ENCODE results near the gene RNLS. TPM values are rescaled to one million over a fixed set of nuclear protein-coding genes. Genes with fewer than 3 reads are reported as not detected.

The RNLS gene
- total RNA-seq, 1 donor from 2014 or later = 4.4 TPM

DNA sequence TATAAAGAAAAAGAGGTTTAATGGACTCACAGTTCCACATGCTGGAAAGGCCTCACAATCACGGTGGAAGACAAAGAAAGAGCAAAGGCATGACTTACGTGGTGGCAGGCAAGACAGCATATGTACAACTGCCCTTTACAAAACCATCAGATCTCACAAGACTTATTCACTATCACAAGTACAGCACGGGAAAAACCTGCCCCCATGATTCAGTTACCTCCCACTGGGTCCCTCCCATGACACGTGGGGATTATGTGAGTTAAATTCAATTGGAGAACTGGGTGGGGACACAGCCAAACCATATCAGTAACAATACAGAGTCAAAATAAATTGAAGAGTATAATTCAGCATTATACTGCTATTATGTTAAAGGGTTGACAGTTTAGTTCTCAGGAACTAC lies 37.8 kb downstream of the RNLS start:
- Mint-ChIP-seq H3K9me3 (ENCODE audit: unreplicated experiment) (peaks cover 2% of the 10 kb centered on the region), H3K36me3 (ENCODE audit: unreplicated experiment) (no peaks in the 10 kb centered on the region), H3K4me1 (ENCODE audit: low read depth, unreplicated experiment) (no peaks in the 10 kb centered on the region), H3K4me3 (ENCODE audit: unreplicated experiment) (no peak overlapping the region), H3K27ac (ENCODE audit: unreplicated experiment) (no peak overlapping the region), H3K27me3 (ENCODE audit: unreplicated experiment) (peaks cover 1% of the 10 kb centered on the region)
- TF ChIP-seq CTCF (IDR thresholded peaks at IDR 0.05; ENCODE audit: partially characterized antibody, unreplicated experiment) = no peak
- no peak for DNase-seq

DNA sequence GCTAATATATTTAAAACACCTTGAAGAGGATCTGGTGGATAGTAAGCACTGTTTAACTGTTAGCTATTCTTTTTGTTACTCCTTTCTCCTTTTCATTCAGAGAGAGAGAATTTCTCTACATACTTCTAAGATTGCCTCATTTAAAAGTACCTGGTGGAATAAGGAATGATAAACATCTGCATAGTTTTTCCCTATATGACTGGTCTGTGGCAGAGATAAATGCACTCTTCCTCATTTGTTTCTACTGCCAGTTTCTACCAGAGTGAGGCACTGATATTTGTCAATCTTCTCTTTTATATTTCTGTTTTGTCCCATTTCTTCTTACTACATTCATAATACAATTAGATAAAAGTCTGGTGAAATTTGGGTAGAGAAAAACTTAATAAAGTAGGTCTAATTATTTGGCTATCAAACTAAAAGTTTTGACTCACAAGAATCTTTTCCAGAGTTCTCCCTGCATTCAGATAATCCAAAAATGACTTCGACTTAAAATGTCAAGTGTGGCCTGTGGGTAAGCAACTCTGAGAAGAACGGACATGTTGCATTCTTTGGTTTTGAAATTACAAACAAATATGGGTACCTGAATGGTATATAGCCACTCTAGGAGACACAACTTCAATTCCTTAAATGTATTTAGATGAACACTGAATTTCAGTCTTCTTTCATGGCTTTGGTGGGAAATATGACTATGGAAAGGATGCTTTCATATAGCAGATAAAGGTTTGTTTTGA lies 38.8 kb downstream of the RNLS start:
- peaks cover 2% of the 10 kb centered on the region for H3K9me3 Mint-ChIP-seq (ENCODE audit: unreplicated experiment)
- H3K4me3 Mint-ChIP-seq (ENCODE audit: unreplicated experiment) = no peak overlapping the region
- no peak for TF ChIP-seq CTCF (IDR thresholded peaks at IDR 0.05; ENCODE audit: partially characterized antibody, unreplicated experiment)
- no peak for DNase-seq
- no peaks in the 10 kb centered on the region for H3K36me3 Mint-ChIP-seq (ENCODE audit: unreplicated experiment)
- no peaks in the 10 kb centered on the region for H3K4me1 Mint-ChIP-seq (ENCODE audit: low read depth, unreplicated experiment)
- peaks cover 1% of the 10 kb centered on the region for H3K27me3 Mint-ChIP-seq (ENCODE audit: unreplicated experiment)
- no peak overlapping the region for H3K27ac Mint-ChIP-seq (ENCODE audit: unreplicated experiment)

DNA sequence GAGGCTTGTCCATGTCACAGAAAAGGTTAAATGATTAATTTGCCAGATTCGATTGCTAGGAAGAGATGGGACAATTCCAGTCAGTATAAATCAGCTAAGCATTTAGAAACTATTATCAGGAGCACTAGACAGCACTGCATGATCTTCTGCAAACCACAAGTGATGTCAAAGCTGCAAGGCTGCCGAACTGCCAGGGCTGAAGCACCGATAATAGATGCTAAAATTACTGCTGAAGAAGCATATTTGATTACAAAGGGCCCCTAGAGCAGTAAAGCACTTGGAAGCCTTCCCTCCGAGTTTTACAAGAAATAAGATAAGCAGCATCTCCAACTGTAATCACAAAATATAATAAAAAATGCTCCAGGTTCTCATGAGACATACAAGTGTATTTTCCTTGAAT lies 40.6 kb downstream of the RNLS start:
- peaks cover 2% of the 10 kb centered on the region for H3K9me3 Mint-ChIP-seq (ENCODE audit: unreplicated experiment)
- no peak overlapping the region for H3K4me3 Mint-ChIP-seq (ENCODE audit: unreplicated experiment)
- H3K27ac Mint-ChIP-seq (ENCODE audit: unreplicated experiment) = no peak overlapping the region
- no peak for TF ChIP-seq CTCF (IDR thresholded peaks at IDR 0.05; ENCODE audit: partially characterized antibody, unreplicated experiment)
- DNase-seq = no peak
- H3K36me3 Mint-ChIP-seq (ENCODE audit: unreplicated experiment) = no peaks in the 10 kb centered on the region
- H3K27me3 Mint-ChIP-seq (ENCODE audit: unreplicated experiment) = peaks cover 1% of the 10 kb centered on the region
- no peaks in the 10 kb centered on the region for H3K4me1 Mint-ChIP-seq (ENCODE audit: low read depth, unreplicated experiment)

GRCh38 chr10:88541116-88541626 lies 41.9 kb downstream of the RNLS start:
- Mint-ChIP-seq H3K27me3 (ENCODE audit: unreplicated experiment) (peaks cover 1% of the 10 kb centered on the region), H3K36me3 (ENCODE audit: unreplicated experiment) (no peaks in the 10 kb centered on the region), H3K27ac (ENCODE audit: unreplicated experiment) (no peak overlapping the region), H3K4me3 (ENCODE audit: unreplicated experiment) (no peak overlapping the region), H3K9me3 (ENCODE audit: unreplicated experiment) (peaks cover 2% of the 10 kb centered on the region), H3K4me1 (ENCODE audit: low read depth, unreplicated experiment) (no peaks in the 10 kb centered on the region)
- TF ChIP-seq CTCF (IDR thresholded peaks at IDR 0.05; ENCODE audit: partially characterized antibody, unreplicated experiment) = no peak
- no peak for DNase-seq

GRCh38 chr10:88540351-88540750 lies 42.8 kb downstream of the RNLS start:
- no peak for DNase-seq
- no peaks in the 10 kb centered on the region for H3K36me3 Mint-ChIP-seq (ENCODE audit: unreplicated experiment)
- no peaks in the 10 kb centered on the region for H3K4me1 Mint-ChIP-seq (ENCODE audit: low read depth, unreplicated experiment)
- peaks cover 2% of the 10 kb centered on the region for H3K9me3 Mint-ChIP-seq (ENCODE audit: unreplicated experiment)
- no peak for TF ChIP-seq CTCF (IDR thresholded peaks at IDR 0.05; ENCODE audit: partially characterized antibody, unreplicated experiment)
- no peak overlapping the region for H3K27ac Mint-ChIP-seq (ENCODE audit: unreplicated experiment)
- H3K27me3 Mint-ChIP-seq (ENCODE audit: unreplicated experiment) = peaks cover 1% of the 10 kb centered on the region
- H3K4me3 Mint-ChIP-seq (ENCODE audit: unreplicated experiment) = no peak overlapping the region
